ACC112 (cell line): ENCODE results near the gene SUN1.

Source experiments
- H2AFZ ChIP-seq: fragments of 200-600 bp; sonication (generic); one replicate; pipeline ENCODE4 v1.6.0; 2017; ENCODE audit warnings: antibody characterized with exemption, low read length; ENCODE audit not compliant: unreplicated experiment
- H3K27ac ChIP-seq: fragments of 200-600 bp; sonication (generic); 2 replicates; pipeline ENCODE4 v1.5.1; 2014; ENCODE audit warnings: low read depth, mild to moderate bottlenecking, antibody characterized with exemption, low read length, moderate library complexity
- H3K27me3 ChIP-seq: fragments of 200-600 bp; sonication (generic); 2 replicates; pipeline ENCODE4 v1.6.1; 2014; ENCODE audit warnings: mild to moderate bottlenecking, antibody characterized with exemption, low read length, moderate library complexity, mixed read lengths; ENCODE audit not compliant: insufficient read depth
- H3K36me3 ChIP-seq: fragments of 200-600 bp; sonication (generic); 2 replicates; pipeline ENCODE4 v1.6.1; 2016; ENCODE audit warnings: mild to moderate bottlenecking, antibody characterized with exemption, low read length, moderate library complexity, mixed read lengths; ENCODE audit not compliant: insufficient read depth
- H3K4me1 ChIP-seq: fragments of 200-600 bp; sonication (generic); one replicate; pipeline ENCODE4 v1.6.1; 2016; ENCODE audit warnings: low read length, mixed read lengths; ENCODE audit not compliant: insufficient read depth, unreplicated experiment, control insufficient read depth
- H3K4me3 ChIP-seq: fragments of 200-600 bp; sonication (generic); 2 replicates; pipeline ENCODE4 v1.5.1; 2014; ENCODE audit warnings: mild to moderate bottlenecking, low read depth, low read length
- H3K79me2 ChIP-seq: fragments of 200-600 bp; sonication (generic); one replicate; pipeline ENCODE4 v1.6.0; 2016; ENCODE audit warnings: low read length; ENCODE audit not compliant: control insufficient read depth, unreplicated experiment, insufficient read depth

Gene SUN1

DNA sequence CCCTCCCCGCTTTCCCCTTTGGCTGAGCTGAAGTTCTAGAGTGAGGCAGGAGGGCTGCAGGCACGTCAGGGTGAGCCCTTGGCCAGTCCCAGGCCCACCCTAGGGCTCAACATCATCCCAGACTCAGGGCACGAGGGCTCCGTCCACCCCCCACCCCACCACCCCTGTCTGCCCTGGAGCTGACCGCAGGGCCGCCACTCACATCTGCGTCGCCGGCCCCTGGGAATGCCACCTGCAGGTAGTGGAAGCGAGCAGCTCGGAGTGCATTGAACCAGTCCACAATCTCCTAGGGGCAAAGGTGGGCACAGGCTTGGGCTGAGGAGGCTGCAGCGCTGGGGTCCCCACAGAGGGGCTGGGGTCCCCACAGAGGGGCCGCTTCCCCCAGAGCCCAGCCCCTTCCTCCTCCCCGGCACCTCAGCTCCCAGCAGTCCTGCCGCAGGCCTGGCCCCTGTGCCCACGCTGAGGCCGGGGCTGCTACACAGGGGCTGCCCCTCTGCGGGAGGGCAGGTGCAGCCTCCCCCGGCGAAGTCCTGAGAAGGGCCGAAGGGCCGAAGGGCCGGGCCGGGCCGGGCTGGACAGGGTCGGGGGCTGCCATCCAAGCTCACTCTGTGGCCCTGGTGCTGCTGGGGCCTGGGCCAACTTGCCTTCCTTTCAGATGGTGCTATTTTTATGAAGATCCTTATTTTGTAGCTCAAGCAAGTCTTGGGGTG lies 68.2 kb downstream of the SUN1 start:
- H3K79me2 ChIP-seq, result no peaks in the 10 kb centered on the region
- peaks cover 21% of the 10 kb centered on the region for H3K4me1 ChIP-seq
- no peak overlapping the region for H3K27ac ChIP-seq
- no peak overlapping the region for H3K4me3 ChIP-seq
- peaks cover 4% of the 10 kb centered on the region; the same call in 1 of the 2 replicates for H3K27me3 ChIP-seq
- no peaks in the 10 kb centered on the region; the same call in 1 of the 2 replicates for H3K36me3 ChIP-seq
- H2AFZ ChIP-seq, result no peak overlapping the region

DNA sequence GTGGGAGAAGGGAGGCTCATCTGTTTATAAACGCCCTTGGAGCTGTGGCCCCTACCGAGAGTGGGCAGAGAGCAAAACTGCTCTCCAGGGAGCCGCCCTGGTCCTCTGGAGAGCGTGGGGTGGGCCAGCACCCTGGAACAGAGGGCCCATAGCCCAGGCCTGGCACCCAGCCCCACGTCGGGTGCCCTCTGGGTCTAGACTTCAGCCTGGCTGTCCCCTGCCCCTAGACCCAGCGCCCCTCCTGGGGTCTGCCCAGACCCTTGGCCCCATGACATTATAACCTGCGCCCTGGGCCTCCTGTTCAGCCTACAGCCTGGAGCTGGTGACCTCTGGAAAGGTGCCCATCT lies 68.7 kb downstream of the SUN1 start:
- Histone ChIP-seq H3K4me3 (no peak overlapping the region), H2AFZ (no peak overlapping the region), H3K79me2 (no peaks in the 10 kb centered on the region), H3K36me3 (no peaks in the 10 kb centered on the region; the same call in 1 of the 2 replicates), H3K4me1 (peaks cover 21% of the 10 kb centered on the region), H3K27ac (no peak overlapping the region), H3K27me3 (peaks cover 4% of the 10 kb centered on the region; the same call in 1 of the 2 replicates)

DNA sequence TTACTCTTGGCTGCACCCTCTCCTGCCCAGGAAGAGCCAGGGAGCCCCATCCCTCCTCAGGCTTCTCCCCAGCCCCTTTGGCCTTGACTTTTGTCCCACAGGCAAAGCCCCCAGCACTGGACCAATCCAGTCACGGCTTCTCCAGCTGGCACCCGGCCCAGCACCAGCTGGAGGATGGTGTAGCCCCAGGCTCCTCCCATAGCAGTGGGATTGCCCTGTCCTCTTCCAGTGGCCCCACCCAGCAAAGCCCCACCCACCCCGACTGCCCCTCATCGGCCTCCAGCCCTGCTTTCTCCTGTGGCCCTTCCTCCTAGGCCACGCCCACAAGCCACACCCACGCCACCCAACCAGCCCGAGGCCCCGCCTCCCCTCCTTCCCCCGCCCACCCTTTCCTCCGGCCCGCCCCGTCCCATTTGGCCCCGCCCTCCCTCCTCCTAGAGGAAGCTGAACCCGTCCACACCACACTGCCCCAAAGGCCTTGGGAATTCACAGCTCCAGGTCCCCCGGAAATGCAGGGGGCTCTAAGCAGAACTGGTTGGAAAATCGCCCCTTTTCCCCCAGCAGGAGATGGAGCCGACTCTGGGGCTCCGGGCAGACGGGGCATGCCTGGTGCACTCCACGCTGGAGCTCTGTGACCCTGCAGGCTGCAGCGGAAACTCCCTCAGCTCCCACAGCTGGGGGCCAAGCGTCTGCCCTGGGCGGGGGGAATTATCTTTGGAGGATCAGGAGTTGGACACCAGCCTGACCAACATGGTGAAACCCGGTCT lies 69.3 kb downstream of the SUN1 start:
- Histone ChIP-seq H3K36me3 (no peaks in the 10 kb centered on the region), H3K27ac (no peak overlapping the region), H3K4me1 (peaks cover 21% of the 10 kb centered on the region), H3K79me2 (no peaks in the 10 kb centered on the region), H3K4me3 (no peak overlapping the region), H3K27me3 (peaks cover 4% of the 10 kb centered on the region; the same call in 1 of the 2 replicates), H2AFZ (peak overlapping the region; percentile 45)

DNA sequence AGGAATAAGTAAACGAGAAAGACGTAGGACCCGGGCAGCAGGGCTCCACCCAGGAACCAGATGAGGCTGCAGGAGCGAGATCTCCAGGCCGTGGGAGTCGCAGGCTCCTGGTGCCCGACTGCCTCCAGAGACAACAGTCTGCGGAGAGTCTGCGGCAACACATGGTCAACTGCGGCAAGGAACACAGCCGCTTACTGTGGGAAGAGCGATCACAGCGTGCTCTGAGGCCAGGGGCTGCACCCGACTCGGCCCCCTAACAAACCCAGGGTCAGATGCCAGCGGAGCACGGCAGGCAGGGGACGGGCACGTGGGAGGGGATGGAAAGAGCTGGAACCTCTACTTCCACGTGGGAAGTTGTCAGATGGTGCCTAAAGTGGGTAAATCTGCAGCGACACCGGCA lies 70.7 kb downstream of the SUN1 start:
- Histone ChIP-seq H3K4me3 (no peak overlapping the region), H3K36me3 (no peaks in the 10 kb centered on the region), H3K27ac (no peak overlapping the region), H2AFZ (no peak overlapping the region), H3K79me2 (no peaks in the 10 kb centered on the region), H3K27me3 (peaks cover 4% of the 10 kb centered on the region; the same call in 1 of the 2 replicates), H3K4me1 (peaks cover 21% of the 10 kb centered on the region)

GRCh38 chr7:903921-904755 lies 71.9 kb downstream of the SUN1 start:
- peak overlapping the region; percentile 52; the same call in 1 of the 2 replicates for H3K4me3 ChIP-seq

DNA sequence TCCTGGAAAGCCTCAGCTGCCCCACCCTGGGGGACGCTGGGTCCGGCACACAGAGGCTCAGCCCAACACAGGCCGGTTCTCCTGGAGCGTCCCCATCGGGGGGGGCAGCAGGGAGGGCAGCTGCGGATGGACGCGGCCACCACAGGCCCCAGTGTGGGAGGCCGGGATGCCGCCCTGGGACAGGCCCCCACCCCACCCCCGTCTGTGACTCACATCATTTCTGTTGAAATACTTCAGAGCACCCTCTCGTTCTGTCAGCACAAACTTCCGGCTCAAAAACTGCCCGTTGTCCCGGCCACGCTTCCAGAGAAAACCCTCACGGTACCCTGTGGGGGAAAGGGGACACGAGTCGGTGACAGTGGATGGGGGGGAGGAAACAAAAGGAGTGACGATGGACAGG lies 72.6 kb downstream of the SUN1 start:
- Histone ChIP-seq H3K79me2 (no peaks in the 10 kb centered on the region), H3K36me3 (no peaks in the 10 kb centered on the region), H3K27me3 (peaks cover 4% of the 10 kb centered on the region; the same call in 1 of the 2 replicates), H3K4me1 (peaks cover 21% of the 10 kb centered on the region), H3K27ac (no peak overlapping the region), H3K4me3 (peak overlapping the region; percentile 52), H2AFZ (no peak overlapping the region)

More at GRCh38 chr7:903921-904755, 71.9 kb downstream of the SUN1 start:
- Histone ChIP-seq H3K27me3 (peaks cover 4% of the 10 kb centered on the region; the same call in 1 of the 2 replicates), H2AFZ (no peak overlapping the region), H3K79me2 (no peaks in the 10 kb centered on the region), H3K36me3 (no peaks in the 10 kb centered on the region), H3K27ac (no peak overlapping the region), H3K4me1 (peaks cover 21% of the 10 kb centered on the region)

DNA sequence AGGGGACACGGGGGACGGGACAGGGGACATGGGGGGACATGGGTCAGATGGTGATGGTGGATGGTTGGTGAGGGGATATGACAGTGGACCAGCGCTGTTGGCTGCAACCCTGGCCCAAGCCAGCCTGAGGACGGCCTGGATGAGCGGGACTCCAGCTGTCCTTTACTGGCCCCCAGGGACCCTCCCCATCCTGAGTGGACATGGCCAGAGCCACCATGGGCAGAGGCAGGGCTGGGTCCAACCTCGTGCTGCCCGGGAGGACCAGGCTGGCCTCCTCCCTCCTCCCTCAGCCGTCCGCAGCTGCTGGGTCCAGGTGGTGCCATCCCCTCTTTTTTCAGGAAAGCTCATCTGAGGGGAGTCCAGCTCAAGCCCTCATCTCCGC lies 74.5 kb downstream of the SUN1 start:
- Histone ChIP-seq H3K4me1 (peaks cover 14% of the 10 kb centered on the region), H3K36me3 (no peaks in the 10 kb centered on the region), H3K4me3 (no peak overlapping the region), H2AFZ (no peak overlapping the region), H3K27ac (peak overlapping the region; percentile 20; the same call in 1 of the 2 replicates), H3K79me2 (no peaks in the 10 kb centered on the region), H3K27me3 (peaks cover 4% of the 10 kb centered on the region; the same call in 1 of the 2 replicates)

DNA sequence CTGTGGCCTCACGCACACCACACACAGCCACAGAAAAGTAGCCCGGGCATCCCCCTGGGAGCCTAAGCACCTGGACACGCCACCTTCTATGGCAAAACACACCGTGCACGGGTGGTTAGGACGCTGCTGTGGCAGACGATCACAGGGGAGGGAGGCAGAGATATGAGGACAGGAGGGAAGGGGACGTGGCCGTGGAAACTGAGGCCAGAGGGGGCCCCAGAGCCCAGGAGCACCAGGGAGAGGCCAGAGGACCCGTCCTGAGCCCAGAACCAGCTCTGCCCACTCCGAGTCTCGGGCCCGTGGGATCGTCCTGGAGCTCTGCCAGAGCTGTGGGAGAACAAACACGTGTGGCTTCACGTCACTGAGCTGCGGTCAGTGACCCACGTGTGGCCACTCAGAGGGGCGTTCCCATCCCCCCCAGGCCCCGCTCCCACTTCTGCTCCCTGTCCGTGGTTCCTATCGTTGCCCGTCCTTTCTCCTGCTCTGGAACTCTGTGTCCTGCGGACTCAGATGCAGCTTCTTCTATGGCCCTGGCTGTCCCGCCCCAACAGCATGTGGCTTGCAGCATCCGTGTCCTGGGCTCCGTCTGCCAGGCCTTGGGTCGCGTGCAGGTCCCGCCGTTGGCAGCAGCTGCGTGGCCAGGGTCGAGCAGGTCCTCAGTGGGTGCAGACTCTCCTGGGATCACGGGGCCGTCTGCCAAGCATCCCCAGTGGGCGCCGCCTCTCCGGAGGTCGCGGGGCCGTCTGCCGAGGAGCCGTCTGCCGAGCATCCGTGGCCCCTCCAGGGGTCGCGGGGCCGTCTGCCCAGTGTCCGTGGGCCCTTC lies 75.1 kb downstream of the SUN1 start:
- H3K4me3 ChIP-seq, result no peak overlapping the region
- no peak overlapping the region for H2AFZ ChIP-seq
- H3K4me1 ChIP-seq, result peaks cover 12% of the 10 kb centered on the region
- H3K79me2 ChIP-seq, result no peaks in the 10 kb centered on the region
- no peaks in the 10 kb centered on the region for H3K36me3 ChIP-seq
- H3K27ac ChIP-seq, result peak overlapping the region; percentile 20; the same call in 1 of the 2 replicates
- H3K27me3 ChIP-seq, result peaks cover 4% of the 10 kb centered on the region; the same call in 1 of the 2 replicates

GRCh38 chr7:908159-908581 lies 75.9 kb downstream of the SUN1 start:
- Histone ChIP-seq H3K4me1 (peaks cover 12% of the 10 kb centered on the region), H3K4me3 (no peak overlapping the region), H3K27ac (no peak overlapping the region), H3K27me3 (peaks cover 4% of the 10 kb centered on the region; the same call in 1 of the 2 replicates), H3K36me3 (no peaks in the 10 kb centered on the region), H2AFZ (no peak overlapping the region), H3K79me2 (no peaks in the 10 kb centered on the region)
